HepG2 (cell line): ENCODE results near the gene C1orf115. TPM values are rescaled to one million over a fixed set of nuclear protein-coding genes. Genes with fewer than 3 reads are reported as not detected.

Experiments
- ATF5 ChIP-seq: sonication (generic); formaldehyde crosslinking; IDR thresholded peaks from 2 replicates; pipeline ENCODE4 v1.4.0; 2020; ENCODE audit warnings: mild to moderate bottlenecking, low read depth, missing genetic modification reagents
- HNRNPLL ChIP-seq: fragments of 200-400 bp; formaldehyde crosslinking; IDR thresholded peaks from 2 replicates; pipeline ENCODE4 v1.6.1; 2017; ENCODE audit warnings: mild to moderate bottlenecking, low read depth, low read length; ENCODE audit not compliant: poor library complexity, severe bottlenecking
- KDM4B ChIP-seq: sonication (generic); formaldehyde crosslinking; IDR thresholded peaks from 2 replicates; pipeline ENCODE4 v1.4.0; 2020; ENCODE audit warnings: missing genetic modification reagents
- MBD4 ChIP-seq: IDR thresholded peaks from 2 replicates; pipeline ENCODE4 v1.6.1; 2012; ENCODE audit warnings: low read length, inconsistent platforms, borderline replicate concordance
- MED13 ChIP-seq: sonication (generic); formaldehyde crosslinking; IDR thresholded peaks from 2 replicates; pipeline ENCODE4 v1.5.0; 2020; ENCODE audit warnings: missing genetic modification reagents
- MTERF4 ChIP-seq: sonication (generic); formaldehyde crosslinking; IDR thresholded peaks from 2 replicates; pipeline ENCODE4 v1.8.0; 2023; ENCODE audit warnings: mild to moderate bottlenecking, missing genetic modification reagents
- NFKBIZ ChIP-seq: IDR thresholded peaks from 2 replicates; pipeline ENCODE4 v1.6.1; 2018; ENCODE audit warnings: missing genetic modification reagents, missing compliant biosample characterization
- NR2F6 ChIP-seq, 2 experiments: IDR thresholded peaks; 2 replicates each; pipeline ENCODE4 v1.6.1; 2016; ENCODE audit warnings: antibody characterized with exemption in 1 of 2, mild to moderate bottlenecking in 1 of 2
- PAXIP1 ChIP-seq: sonication (generic); formaldehyde crosslinking; conservative IDR thresholded peaks from 2 replicates; pipeline ENCODE4 v1.4.0; 2020; ENCODE audit warnings: mild to moderate bottlenecking, missing genetic modification reagents, moderate library complexity
- RORA ChIP-seq: sonication (generic); formaldehyde crosslinking; IDR thresholded peaks from 2 replicates; pipeline ENCODE4 v1.5.0; 2020; ENCODE audit warnings: mild to moderate bottlenecking, missing genetic modification reagents, moderate library complexity
- SATB2 ChIP-seq: sonication (generic); formaldehyde crosslinking; IDR thresholded peaks from 2 replicates; pipeline ENCODE4 v1.5.0; 2020; ENCODE audit warnings: missing genetic modification reagents
- SMAD9 ChIP-seq: sonication (generic); formaldehyde crosslinking; IDR thresholded peaks from 2 replicates; pipeline ENCODE4 v1.5.1; 2020; ENCODE audit warnings: mild to moderate bottlenecking, missing genetic modification reagents
- SMYD3 ChIP-seq: sonication (generic); formaldehyde crosslinking; IDR thresholded peaks from 2 replicates; pipeline ENCODE4 v1.8.1; 2023; ENCODE audit warnings: mild to moderate bottlenecking, missing genetic modification reagents
- TGIF2 ChIP-seq: IDR thresholded peaks from 2 replicates; pipeline ENCODE4 v1.6.1; 2016; ENCODE audit warnings: control low read depth, missing compliant biosample characterization
- ZIK1 ChIP-seq: sonication (generic); formaldehyde crosslinking; IDR thresholded peaks from 2 replicates; pipeline ENCODE4 v1.5.0; 2020; ENCODE audit warnings: mild to moderate bottlenecking, low read depth, missing genetic modification reagents, borderline replicate concordance
- ZNF775 ChIP-seq: sonication (generic); formaldehyde crosslinking; IDR thresholded peaks from 2 replicates; pipeline ENCODE4 v1.4.0; 2020; ENCODE audit warnings: missing genetic modification reagents, mild to moderate bottlenecking, moderate library complexity, borderline replicate concordance
- polyA plus RNA-seq, 8 experiments: library from polyadenylated mRNA; depleted of rRNA in 3 of 8; stranded (reverse) in 7 of 8; unstranded in 1 of 8; fragments of >200 nt; fragmentation: Illumina TruSeq in 4 of 8; extraction: Trizol in 4 of 8; gene quantifications; 2 replicates each; pipeline versions ENCODE4 v1.2.1 to v1.2.3, GENCODE V29; 2011 to 2016; ENCODE audit warnings: low read depth in 4 of 8, missing spikeins in 1 of 8, mixed read lengths in 1 of 8; ENCODE audit not compliant: insufficient read depth in 1 of 8
- total RNA-seq, 5 experiments: library from RNA; depleted of rRNA; stranded (reverse); fragments of >200 nt; fragmentation: Illumina TruSeq; extraction: Trizol; gene quantifications; 2 replicates each; pipeline ENCODE4 v1.2.3, GENCODE V29; 2016; ENCODE audit warnings: low read depth in 1 of 5
- TF ChIP-seq, protein P1 (sequence below), 2 experiments: IDR thresholded peaks; 2 replicates each; pipeline ENCODE4 v1.6.1; 2011 to 2012; ENCODE audit warnings: low read length in 2 of 2, borderline replicate concordance in 1 of 2, low read depth in 1 of 2, mild to moderate bottlenecking in 1 of 2, moderate library complexity in 1 of 2
- TF ChIP-seq, protein P2 (sequence below): IDR thresholded peaks from 2 replicates; pipeline ENCODE4 v1.6.1; 2016; ENCODE audit warnings: mild to moderate bottlenecking

Gene C1orf115
- total and polyA plus RNA-seq, 2 of the 13 experiments (the other 11 are each of a cell fraction or from before 2014, with no cell fraction given), result 25.2 to 85.9 TPM

- TF ChIP-seq, protein P1, sequence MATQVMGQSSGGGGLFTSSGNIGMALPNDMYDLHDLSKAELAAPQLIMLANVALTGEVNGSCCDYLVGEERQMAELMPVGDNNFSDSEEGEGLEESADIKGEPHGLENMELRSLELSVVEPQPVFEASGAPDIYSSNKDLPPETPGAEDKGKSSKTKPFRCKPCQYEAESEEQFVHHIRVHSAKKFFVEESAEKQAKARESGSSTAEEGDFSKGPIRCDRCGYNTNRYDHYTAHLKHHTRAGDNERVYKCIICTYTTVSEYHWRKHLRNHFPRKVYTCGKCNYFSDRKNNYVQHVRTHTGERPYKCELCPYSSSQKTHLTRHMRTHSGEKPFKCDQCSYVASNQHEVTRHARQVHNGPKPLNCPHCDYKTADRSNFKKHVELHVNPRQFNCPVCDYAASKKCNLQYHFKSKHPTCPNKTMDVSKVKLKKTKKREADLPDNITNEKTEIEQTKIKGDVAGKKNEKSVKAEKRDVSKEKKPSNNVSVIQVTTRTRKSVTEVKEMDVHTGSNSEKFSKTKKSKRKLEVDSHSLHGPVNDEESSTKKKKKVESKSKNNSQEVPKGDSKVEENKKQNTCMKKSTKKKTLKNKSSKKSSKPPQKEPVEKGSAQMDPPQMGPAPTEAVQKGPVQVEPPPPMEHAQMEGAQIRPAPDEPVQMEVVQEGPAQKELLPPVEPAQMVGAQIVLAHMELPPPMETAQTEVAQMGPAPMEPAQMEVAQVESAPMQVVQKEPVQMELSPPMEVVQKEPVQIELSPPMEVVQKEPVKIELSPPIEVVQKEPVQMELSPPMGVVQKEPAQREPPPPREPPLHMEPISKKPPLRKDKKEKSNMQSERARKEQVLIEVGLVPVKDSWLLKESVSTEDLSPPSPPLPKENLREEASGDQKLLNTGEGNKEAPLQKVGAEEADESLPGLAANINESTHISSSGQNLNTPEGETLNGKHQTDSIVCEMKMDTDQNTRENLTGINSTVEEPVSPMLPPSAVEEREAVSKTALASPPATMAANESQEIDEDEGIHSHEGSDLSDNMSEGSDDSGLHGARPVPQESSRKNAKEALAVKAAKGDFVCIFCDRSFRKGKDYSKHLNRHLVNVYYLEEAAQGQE (IDR thresholded peaks at IDR 0.05; ENCODE audit: borderline replicate concordance in 1 of 2, low read depth in 1 of 2, low read length in 2 of 2), result peak in 1 of 2 experiments; percentile 24; a peak in 1 of 4 replicates
- TF ChIP-seq SATB2 (0 out of 2 replicates have a peak, but pooled peaks have one; percentile 65), ZIK1 (CRISPR knock-in tag) (peak; percentile 48; the same call in 1 of the 2 replicates), TGIF2 (peak; percentile 36; the same call in 1 of the 2 replicates), NR2F6 (IDR thresholded peaks at IDR 0.05) (peak; percentile 31; the same call in 1 of the 2 replicates), NR2F6 (CRISPR knock-in tag; IDR thresholded peaks at IDR 0.05) (peak; percentile 64), MTERF4 (CRISPR knock-in tag) (no peak), ATF5 (no peak), MED13 (CRISPR knock-in tag) (no peak), SMAD9 (no peak), PAXIP1 (CRISPR knock-in tag) (peak; percentile 20), MBD4 (no peak), ZNF775 (no peak), RORA (CRISPR knock-in tag) (no peak), KDM4B (CRISPR knock-in tag) (peak; percentile 77; the same call in 1 of the 2 replicates), HNRNPLL (peak; percentile 84), SMYD3 (CRISPR knock-in tag) (peak; percentile 70; the same call in 1 of the 2 replicates), NFKBIZ (CRISPR knock-in tag) (no peak)
- TF ChIP-seq, protein P2, sequence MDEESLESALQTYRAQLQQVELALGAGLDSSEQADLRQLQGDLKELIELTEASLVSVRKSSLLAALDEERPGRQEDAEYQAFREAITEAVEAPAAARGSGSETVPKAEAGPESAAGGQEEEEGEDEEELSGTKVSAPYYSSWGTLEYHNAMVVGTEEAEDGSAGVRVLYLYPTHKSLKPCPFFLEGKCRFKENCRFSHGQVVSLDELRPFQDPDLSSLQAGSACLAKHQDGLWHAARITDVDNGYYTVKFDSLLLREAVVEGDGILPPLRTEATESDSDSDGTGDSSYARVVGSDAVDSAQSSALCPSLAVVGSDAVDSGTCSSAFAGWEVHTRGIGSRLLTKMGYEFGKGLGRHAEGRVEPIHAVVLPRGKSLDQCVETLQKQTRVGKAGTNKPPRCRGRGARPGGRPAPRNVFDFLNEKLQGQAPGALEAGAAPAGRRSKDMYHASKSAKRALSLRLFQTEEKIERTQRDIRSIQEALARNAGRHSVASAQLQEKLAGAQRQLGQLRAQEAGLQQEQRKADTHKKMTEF (CRISPR knock-in tag), result peak; percentile 77
These were observed 58.1 kb downstream of the C1orf115 start, which contains the start of gene MTARC2 (continued) for GRCh38 chr1:220748089-220748934.
